Measurements from ENCODE around the gene CYTIP.
"Not testable (repeated sequence)": the region's sequence is repeated elsewhere in the genome, so short reads cannot be mapped to it uniquely, and the experiment has no call there.

Gene CYTIP

DNA sequence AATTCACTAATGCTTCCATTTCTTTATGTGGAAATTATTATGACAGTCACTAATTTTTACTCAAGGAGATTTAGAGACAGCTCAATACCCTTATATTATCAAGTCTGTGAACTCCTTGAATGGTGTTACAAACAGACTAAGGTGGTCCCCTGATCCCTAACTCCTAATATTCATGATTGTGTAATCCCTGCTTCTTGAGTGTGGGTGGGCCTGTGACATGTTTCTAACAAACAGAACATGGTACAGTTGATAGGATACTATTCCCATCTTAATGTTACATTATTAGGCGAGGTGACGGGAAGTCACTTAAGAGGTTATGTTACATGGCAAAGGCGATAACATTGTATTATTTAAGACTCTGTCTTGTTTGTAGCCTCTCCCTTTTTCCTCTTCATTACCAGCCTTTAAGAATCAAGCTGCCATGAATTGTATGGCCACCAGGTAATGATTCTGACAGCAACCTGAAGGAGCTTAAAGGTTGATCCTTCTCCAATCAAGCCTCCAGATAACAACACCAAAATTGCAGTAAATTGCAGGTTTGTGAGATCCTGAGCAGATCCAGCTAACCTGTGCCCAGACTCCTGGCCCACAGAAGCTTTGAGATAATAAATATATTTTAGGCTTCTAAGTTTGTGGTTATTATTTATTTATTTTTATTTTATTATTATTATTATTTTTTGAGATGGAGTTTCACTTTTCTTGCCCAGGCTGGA is 32.1 kb downstream of the CYTIP start:
- DNase-seq (ENCODE audit: low read depth) = no peak
- no peak overlapping the region for H3K4me3 ChIP-seq (ENCODE audit: low read depth, low read length)
- TF ChIP-seq, protein P1, sequence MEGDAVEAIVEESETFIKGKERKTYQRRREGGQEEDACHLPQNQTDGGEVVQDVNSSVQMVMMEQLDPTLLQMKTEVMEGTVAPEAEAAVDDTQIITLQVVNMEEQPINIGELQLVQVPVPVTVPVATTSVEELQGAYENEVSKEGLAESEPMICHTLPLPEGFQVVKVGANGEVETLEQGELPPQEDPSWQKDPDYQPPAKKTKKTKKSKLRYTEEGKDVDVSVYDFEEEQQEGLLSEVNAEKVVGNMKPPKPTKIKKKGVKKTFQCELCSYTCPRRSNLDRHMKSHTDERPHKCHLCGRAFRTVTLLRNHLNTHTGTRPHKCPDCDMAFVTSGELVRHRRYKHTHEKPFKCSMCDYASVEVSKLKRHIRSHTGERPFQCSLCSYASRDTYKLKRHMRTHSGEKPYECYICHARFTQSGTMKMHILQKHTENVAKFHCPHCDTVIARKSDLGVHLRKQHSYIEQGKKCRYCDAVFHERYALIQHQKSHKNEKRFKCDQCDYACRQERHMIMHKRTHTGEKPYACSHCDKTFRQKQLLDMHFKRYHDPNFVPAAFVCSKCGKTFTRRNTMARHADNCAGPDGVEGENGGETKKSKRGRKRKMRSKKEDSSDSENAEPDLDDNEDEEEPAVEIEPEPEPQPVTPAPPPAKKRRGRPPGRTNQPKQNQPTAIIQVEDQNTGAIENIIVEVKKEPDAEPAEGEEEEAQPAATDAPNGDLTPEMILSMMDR (IDR thresholded peaks at IDR 0.05; ENCODE audit: low read depth, low read length, missing control alignments) = no peak

DNA sequence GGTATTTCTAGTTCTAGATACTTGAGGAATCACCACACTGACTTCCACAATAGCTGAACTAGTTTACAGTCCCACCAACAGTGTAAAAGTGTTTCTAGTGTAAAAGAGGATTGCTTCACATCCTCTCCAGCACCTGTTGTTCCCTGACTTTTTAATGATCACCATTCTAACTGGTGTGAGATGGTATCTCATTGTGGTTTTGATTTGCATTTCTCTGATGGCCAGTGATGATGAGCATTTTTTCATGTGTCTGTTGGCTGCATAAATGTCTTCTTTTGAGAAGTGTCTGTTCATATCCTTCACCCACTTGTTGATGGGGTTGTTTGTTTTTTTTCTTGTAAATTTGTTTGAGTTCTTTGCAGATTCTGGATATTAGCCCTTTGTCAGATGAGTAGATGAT is 38.5 kb downstream of the CYTIP start:
- H3K4me3 ChIP-seq (ENCODE audit: low read depth, low read length); DNase-seq (ENCODE audit: low read depth): not testable (repeated sequence)

DNA sequence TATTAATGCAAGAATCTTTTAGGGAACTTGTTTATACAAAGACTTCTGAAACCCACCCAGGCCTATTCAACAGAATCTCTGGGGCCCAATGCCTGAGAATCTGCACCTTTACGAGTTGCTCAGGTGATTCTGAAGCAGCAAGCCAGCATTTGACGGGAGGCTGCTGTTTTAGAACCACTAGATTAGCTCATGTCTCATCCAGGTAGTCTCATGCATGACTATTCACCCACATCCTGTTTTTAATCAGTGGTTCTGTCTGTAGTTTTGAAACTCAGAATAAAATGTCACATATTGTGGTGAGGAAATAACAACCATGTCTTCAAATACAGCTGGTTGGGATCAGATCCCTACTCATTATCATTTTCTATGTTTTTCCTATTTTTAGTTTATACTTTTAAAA is 39.5 kb downstream of the CYTIP start:
- DNase-seq (ENCODE audit: low read depth) = peak; percentile 65
- no peak overlapping the region for H3K4me3 ChIP-seq (ENCODE audit: low read depth, low read length)
- TF ChIP-seq, protein P1 (IDR thresholded peaks at IDR 0.05; ENCODE audit: low read depth, low read length, missing control alignments) = no peak

DNA sequence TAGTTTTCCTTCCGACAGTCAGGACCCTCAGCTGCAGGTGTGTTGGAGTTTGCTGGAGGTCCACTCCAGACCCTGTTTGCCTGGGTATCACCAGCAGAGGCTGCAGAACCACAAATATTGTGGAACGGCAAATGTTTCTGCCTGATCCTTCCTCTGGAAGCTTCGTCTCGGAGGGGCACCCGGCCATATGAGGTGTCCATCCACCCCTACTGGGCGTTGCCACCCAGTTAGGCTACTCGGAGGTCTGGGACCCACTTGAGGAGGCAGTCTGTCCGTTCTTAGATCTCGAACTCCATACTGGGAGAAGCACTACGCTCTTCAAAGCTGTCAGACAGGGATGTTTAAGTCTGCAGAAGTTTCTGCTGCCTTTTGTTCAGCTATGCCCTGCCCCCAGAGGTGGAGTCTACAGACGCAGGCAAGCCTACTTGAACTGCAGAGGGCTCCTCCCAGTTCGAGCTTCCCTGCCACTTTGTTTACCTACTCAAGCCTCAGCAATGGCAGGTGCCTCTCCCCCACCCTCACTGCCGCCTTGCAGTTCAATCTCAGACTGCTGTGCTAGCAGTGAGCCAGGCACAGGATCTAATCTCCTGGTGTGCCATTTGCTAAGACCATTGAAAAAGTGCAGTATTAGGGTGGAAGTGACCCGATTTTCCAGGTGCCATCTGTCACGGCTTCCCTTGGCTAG is 40.9 kb downstream of the CYTIP start:
- not testable (repeated sequence) for DNase-seq (ENCODE audit: low read depth); H3K4me3 ChIP-seq (ENCODE audit: low read depth, low read length)

DNA sequence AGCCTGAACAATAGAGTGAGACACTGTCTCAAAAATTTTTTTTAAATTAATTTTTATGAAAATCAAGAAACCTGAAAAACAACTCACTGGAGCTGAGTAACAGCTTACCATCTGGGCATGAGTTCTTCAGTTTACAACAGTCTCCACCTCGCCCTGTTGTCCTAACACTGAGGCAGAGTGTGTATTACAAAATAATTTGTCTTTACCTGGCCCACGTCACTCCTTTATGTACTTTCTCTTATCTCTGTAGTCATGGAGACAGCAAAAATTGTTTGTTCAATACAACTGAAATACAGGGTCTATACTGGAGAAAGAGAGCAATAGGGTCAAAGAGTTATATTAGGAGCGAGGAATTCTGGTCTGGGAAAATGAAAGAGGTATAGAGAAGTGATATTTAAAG is 48.1 kb downstream of the CYTIP start:
- TF ChIP-seq, protein P1 (IDR thresholded peaks at IDR 0.05; ENCODE audit: low read depth, low read length, missing control alignments) = no peak
- no peak for DNase-seq (ENCODE audit: low read depth)
- H3K4me3 ChIP-seq (ENCODE audit: low read depth, low read length) = no peak overlapping the region

DNA sequence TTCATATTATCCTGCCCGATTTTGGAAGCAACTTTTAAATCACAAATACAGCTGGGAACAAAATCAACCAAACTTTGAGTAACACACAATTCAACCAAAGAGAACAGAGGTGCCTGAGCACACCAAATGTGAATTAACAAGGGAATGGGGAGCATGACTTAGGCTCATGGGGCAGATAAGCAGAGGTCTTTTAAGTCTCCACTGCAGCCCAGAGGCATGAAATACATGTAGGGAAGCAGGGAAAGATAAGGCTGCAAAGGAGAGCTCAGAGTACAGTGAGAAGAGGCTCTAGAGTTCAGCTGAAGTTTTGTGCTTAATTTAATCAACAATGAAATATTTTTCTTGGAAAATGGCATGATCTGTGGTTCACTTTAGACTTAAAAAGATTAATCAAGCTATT is 49.0 kb downstream of the CYTIP start:
- no peak overlapping the region for H3K4me3 ChIP-seq (ENCODE audit: low read depth, low read length)
- DNase-seq (ENCODE audit: low read depth) = no peak
- TF ChIP-seq, protein P1 (IDR thresholded peaks at IDR 0.05; ENCODE audit: low read depth, low read length, missing control alignments) = no peak

DNA sequence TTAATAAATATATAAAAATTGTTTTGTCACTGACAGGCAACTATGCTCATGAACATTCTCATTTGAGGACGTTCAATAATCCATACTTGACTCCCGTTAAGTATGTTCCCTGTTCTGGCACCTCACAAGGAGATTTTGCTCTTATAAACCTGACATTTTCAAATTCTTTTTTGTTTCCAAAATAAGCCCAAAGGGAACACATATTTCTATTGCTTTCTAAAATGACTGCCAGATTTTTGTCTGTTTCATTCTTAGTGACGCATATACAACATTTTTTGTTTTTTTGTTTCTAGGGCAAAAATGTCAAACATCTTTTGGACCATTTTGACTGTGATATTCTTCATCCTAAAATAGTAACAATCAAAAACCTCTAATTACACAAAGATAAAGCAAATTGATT is 50.5 kb downstream of the CYTIP start:
- TF ChIP-seq, protein P1 (IDR thresholded peaks at IDR 0.05; ENCODE audit: low read depth, low read length, missing control alignments) = no peak
- H3K4me3 ChIP-seq (ENCODE audit: low read depth, low read length) = no peak overlapping the region
- DNase-seq (ENCODE audit: low read depth) = no peak

DNA sequence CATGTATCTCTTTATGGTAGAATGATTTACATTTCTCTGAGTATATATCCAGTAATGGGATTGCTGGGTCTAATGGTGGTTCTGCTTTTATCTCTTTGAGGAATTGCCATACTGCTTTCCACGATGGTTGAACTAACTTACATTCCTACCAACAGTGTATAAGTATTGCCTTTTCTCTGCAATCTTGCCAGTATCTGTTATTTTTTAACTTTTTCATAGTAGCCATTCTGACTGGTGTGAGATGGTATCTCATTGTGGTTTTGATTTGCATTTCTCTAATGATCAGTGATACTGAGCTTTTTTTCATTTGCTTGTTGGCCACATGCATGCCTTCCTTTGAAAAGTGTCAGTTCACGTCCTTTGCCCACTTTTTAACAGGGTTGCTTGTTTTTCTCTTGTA is 55.1 kb downstream of the CYTIP start:
- H3K4me3 ChIP-seq (ENCODE audit: low read depth, low read length) = no peak overlapping the region
- no peak for DNase-seq (ENCODE audit: low read depth)
- TF ChIP-seq, protein P1 (IDR thresholded peaks at IDR 0.05; ENCODE audit: low read depth, low read length, missing control alignments) = no peak
